Fibroblast of the conjunctiva (primary cell): ENCODE results near the gene ADPRH.
"Not testable (repeated sequence)": the region's sequence is repeated elsewhere in the genome, so short reads cannot be mapped to it uniquely, and the experiment has no call there.

Experiments
- DNase-seq: peaks from one replicate; pipeline ENCODE4 v3.0.0-alpha.2; 2010; ENCODE audit warnings: low read depth

Gene ADPRH

GRCh38 chr3:119559441-119559963 lies 19.8 kb upstream of the ADPRH start, which contains the start of gene CD80:
Gene CD80, minus strand, starts transcription at chr3:119559614. Its CDS starts 1,886 bp downstream, at chr3:119557728.
- DNase-seq: peak; percentile 30

DNA sequence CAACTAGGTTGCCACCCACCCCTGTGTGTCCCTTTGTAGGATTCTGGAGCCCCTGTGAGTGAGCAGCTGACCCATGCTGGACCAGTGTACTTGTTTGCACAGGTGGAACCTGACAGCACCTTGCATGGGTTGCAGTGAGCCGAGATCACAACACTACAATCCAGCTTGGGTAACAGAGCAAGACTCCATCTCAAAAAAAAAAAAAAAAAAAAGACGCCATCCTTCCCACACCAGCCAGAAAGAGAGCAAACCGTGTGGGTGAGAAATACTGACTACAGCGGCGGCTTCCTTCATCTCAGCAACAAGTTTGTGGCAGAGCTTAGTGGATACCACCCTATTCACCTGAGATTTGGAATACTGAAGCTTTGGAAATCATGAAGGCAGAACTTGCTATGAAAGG lies 19.1 kb upstream of the ADPRH start:
- DNase-seq: no peak

GRCh38 chr3:119562307-119562961 lies 16.9 kb upstream of the ADPRH start:
- DNase-seq: no peak

GRCh38 chr3:119563334-119563733 lies 16.0 kb upstream of the ADPRH start:
- not testable (repeated sequence) for DNase-seq

GRCh38 chr3:119569156-119569555 lies 10.1 kb upstream of the ADPRH start:
- no peak for DNase-seq

DNA sequence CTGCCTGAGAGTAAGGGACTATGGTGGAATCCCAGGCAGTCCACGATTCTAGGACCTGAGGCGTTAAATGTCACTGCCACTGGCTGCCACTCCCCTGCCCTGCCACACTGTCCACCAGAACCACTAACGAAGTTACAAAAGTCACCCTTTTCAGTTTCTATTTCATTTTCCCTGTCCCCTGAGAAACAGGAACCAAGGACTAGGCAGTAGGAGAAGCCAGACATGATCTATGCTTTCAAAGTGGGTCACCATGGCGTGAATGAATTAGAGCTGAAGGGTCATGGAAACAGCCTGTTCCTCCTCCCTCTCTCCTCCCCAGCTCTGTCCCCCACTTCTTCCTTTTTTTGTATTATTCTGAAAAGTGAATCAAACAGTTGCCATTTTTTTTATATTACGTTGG lies 9.1 kb upstream of the ADPRH start:
- no peak for DNase-seq

DNA sequence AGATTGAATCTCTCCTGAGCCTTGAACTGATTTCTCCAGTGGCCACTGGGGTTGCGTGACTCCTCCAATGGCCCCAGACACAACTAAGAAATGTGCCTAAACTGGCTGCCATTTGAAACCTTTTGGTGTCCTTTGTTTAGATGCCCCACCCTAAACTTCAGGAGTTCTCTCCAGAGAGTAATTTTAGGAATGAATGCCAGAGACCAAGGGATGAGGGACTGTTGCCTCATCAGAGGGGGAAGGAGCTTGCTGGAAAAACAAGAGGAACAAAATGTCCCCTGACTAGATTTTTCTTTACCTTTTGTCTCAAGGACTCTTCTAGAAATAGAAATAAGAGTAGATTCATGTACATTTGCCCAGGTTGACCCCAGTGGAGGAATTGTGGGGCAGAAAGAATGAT lies 8.1 kb upstream of the ADPRH start:
- DNase-seq: no peak

GRCh38 chr3:119571688-119572087 lies 7.6 kb upstream of the ADPRH start:
- no peak for DNase-seq

DNA sequence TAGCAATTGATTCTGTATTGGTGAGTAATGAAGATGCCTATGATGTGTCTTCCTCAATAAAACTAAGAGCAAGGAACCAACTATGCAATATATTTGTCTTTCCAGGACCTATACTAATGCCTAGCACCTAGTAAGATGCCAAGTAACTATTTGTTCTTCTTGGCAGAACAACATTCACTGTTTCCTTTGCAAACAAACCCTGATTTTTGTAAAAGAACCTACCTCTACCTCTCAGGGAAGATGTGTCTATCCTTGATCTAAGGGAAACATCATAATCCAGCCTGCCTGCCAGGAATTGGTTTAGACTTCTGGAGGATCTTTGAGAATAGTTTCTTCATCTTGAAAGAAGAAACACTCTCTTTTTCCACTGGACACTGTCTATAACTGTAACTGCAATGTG lies 3.8 kb upstream of the ADPRH start:
- no peak for DNase-seq

DNA sequence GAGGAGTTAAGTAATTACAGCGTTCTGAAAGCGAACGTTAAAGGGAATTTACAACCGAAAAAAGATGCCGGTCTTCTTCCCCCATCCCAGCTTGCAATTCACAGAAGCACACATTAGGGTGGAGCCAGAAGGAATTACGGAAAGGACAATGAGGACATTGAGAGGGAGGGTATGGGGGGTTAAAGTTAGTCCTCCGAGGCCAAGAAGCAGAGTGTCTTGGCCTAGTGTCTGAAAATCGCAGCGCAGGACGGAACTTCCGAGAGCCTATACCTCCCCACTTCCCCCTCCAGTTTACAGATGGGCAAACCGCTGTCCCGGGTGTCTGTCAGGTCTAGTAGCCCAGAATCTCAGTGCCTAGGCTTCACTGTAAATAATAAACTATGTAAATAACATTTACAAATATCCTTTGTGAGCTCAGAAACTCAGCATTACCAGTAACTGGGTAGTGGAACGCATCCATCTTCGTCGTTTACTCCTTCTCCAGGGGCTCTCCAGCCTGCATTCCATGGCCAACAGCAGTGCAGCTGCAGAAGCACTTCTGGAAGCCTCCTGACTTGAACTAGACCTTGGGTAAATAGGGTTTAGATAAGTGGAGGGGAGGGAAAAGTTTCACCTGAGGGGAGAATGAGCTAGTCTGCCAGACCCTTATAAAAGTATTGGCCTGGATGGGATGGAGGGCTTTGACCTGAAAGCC lies 922 bp downstream of the ADPRH start:
- DNase-seq: no peak

GRCh38 chr3:119582178-119582577 lies 2.9 kb downstream of the ADPRH start:
- DNase-seq: no peak

- DNase-seq: no peak
Measured at GRCh38 chr3:119585208-119585607, 5.9 kb downstream of the ADPRH start.

- DNase-seq: no peak
Measured at GRCh38 chr3:119585856-119586570, 6.7 kb downstream of the ADPRH start.

DNA sequence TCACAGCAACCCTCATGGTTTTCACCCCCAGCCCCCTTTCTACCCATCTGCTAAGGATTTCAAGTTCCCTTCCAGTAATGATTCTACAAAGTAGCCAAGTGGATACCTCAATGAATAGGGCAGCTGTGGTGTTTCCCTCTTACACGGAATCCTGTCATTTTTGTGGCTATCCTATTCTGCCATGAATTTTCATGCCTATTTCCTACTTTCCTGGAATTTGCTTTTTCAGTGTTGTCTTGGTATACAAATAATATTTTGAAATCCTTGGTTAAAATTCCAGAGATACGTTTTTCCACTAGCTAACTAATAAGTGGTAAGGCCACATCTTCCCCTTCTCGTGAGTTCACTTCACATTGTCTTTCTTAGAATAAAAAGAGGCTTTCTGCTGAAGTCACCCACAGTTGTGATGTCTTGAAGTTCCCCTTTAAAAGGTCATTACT lies 7.5 kb downstream of the ADPRH start:
- DNase-seq: no peak

DNA sequence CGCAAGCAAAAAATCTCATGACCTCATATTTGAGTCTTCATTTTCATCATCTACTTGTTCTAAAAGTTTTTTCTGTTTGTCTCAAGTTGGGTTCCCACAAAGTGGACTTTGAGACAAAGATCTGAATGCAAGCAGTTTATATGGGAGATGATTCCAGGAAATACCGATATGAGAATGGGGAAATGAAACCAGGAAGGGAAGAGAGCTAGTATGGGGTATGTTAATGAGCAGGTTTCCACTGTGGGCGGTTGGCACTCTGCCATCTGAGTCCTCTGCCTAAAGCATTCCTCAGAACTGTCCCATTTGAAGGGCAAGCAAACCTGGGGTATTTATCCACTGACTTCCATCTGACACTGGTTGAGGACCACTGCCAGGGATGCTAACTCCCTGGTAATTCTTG lies 8.8 kb downstream of the ADPRH start:
- DNase-seq: no peak

DNA sequence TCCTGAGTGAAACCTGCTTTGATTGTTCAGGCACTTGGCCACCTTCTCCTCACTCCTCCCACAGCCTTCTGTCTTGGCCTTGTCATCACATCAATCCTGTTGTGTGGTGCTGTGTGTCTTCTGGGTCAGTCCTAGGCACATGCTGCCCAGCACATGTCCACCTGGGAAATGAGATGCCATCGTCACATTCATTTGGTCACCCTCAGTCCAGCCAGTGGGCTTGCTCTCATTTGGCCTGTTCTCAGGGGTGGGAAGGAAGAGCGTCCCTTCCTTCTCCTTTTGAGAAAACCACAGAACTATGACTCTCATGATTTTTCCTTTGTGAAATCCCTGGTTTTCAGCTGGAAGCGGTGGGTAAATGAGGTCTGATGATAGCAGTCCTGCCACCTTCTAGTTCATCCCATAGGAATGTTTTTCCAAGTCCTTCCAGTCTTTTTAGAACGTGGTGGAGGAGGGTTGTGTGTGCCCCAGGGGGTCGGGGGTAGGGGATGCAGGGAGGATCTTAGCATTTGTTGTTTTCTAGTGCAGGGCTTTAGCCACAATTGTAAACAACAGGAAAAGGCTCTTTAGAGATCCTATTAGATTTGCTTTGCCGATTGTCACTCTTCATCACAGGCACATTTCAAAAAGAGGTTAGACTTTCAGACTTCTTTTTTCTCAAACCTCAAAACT lies 9.9 kb downstream of the ADPRH start:
- DNase-seq: no peak

- DNase-seq: no peak
Measured at GRCh38 chr3:119590706-119591105, 11.4 kb downstream of the ADPRH start.

DNA sequence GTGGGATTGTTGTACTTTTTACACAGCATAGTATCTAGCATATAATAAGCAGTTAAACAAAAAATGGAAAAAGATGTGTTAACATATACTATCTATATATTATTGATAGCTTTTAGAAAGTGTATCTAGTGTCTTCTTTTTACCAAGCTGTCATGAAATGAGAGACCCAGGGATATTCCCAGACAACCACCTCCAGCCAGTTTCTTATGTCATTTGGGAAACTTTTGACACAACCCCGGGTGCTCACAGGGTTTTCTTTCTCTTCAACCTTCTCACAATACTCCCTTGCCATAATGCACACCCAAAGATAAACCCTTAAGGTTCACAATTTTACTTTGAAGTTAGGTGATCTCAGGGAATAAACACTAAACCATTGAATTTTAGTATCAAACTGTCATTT lies 13.6 kb downstream of the ADPRH start:
- DNase-seq: no peak

DNA sequence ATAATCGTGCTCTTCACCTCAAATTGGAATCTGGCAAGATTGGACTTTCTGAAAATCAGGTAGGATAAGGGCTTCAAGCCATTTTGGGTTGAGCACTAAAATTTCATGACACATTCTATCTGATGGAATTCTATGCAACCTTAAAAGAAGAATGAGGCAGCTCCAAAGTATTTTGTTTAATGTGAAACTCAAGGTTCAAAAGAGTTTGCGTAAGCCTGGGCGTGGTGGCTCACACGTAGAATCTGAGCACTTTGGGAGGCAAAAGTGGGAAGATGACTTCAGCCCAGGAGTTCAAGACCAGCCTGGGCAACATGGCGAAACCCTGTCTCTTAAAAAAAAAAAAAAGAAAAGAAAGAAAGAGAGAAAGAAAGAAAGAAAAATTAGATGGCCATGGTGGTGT lies 14.8 kb downstream of the ADPRH start:
- no peak for DNase-seq

DNA sequence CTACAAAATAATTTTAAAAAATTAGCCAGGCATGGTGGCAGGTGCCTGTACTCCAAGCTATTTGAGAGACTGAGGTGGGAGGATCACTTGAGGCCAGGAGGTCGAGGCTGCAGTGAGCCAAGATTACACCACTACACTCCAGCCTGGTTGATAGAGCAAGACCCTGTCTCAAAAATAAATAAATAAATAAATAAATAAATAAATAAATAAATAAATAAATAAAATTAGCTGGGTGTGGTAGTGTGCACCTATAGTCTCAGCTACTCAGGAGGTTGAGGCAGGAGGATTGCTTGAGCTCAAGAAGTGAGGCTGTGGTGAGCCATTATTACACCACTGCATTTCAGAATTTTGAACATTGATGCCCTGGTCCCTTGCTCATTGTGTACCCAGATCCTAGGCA lies 15.6 kb downstream of the ADPRH start:
- DNase-seq: not testable (repeated sequence)

- no peak for DNase-seq
Measured at GRCh38 chr3:119595639-119596334, 16.5 kb downstream of the ADPRH start.

DNA sequence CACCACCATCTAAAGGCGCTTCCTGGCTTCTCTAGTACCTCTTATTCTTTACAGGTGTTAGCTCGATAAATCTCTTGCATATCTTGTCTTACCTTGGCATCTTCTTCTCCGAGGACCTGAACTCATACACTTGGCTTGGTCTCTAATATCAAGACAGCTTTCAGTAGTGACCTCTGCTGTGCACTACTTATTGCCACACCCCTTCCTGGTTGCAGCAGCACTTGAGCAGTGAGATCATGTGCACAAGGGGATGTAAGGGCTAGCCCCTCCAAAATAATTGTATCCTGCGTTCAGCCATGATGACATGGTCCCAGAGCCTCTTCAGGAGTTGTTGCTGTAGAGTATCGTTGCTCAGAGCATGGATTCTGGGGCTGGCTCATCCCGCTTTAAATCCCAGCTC lies 17.1 kb downstream of the ADPRH start:
- DNase-seq: no peak
